ENCODE measurements around the gene GSTM1.
"Not testable (repeated sequence)": the region's sequence is repeated elsewhere in the genome, so short reads cannot be mapped to it uniquely, and the experiment has no call there.

GRCh38 chr1:109669949-109670302 is 17.7 kb upstream of the GSTM1 start:
- TF ChIP-seq CTCF, POLR2A (IDR thresholded peaks at IDR 0.05): not testable (repeated sequence)
